Fibroblast of the aortic adventitia (primary cell): Measurements from ENCODE around the gene STXBP5L. TPM values are rescaled to one million over a fixed set of nuclear protein-coding genes. Genes with fewer than 3 reads are reported as not detected.
"Not testable (repeated sequence)": the region's sequence is repeated elsewhere in the genome, so short reads cannot be mapped to it uniquely, and the experiment has no call there.

Experiments used
- DNase-seq: peaks from one replicate; pipeline ENCODE4 v3.0.0-alpha.2; 2010; ENCODE audit warnings: low read depth
- H3K4me3 ChIP-seq: 2 replicates; pipeline ENCODE4 v1.5.1; 2011; ENCODE audit warnings: low read depth, mild to moderate bottlenecking, control low read depth, low read length, moderate library complexity
- total RNA-seq: library from RNA; depleted of rRNA; stranded (reverse); fragments of >200 nt; gene quantifications from 2 replicates; pipeline ENCODE4 v1.2.3, GENCODE V29; 2012; ENCODE audit warnings: low replicate concordance
- TF ChIP-seq, protein P1 (sequence below): IDR thresholded peaks from 2 replicates; pipeline ENCODE4 v1.5.1; 2011; ENCODE audit warnings: mild to moderate bottlenecking, low read length, control low read depth, inconsistent platforms; ENCODE audit not compliant: insufficient read depth

The STXBP5L gene
- total RNA-seq, 1 donor, result not detected

GRCh38 chr3:121075191-121075590 lies 167.2 kb downstream of the STXBP5L start:
- no peak for DNase-seq
- H3K4me3 ChIP-seq, result no peak overlapping the region
- TF ChIP-seq, protein P1, sequence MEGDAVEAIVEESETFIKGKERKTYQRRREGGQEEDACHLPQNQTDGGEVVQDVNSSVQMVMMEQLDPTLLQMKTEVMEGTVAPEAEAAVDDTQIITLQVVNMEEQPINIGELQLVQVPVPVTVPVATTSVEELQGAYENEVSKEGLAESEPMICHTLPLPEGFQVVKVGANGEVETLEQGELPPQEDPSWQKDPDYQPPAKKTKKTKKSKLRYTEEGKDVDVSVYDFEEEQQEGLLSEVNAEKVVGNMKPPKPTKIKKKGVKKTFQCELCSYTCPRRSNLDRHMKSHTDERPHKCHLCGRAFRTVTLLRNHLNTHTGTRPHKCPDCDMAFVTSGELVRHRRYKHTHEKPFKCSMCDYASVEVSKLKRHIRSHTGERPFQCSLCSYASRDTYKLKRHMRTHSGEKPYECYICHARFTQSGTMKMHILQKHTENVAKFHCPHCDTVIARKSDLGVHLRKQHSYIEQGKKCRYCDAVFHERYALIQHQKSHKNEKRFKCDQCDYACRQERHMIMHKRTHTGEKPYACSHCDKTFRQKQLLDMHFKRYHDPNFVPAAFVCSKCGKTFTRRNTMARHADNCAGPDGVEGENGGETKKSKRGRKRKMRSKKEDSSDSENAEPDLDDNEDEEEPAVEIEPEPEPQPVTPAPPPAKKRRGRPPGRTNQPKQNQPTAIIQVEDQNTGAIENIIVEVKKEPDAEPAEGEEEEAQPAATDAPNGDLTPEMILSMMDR, result no peak

DNA sequence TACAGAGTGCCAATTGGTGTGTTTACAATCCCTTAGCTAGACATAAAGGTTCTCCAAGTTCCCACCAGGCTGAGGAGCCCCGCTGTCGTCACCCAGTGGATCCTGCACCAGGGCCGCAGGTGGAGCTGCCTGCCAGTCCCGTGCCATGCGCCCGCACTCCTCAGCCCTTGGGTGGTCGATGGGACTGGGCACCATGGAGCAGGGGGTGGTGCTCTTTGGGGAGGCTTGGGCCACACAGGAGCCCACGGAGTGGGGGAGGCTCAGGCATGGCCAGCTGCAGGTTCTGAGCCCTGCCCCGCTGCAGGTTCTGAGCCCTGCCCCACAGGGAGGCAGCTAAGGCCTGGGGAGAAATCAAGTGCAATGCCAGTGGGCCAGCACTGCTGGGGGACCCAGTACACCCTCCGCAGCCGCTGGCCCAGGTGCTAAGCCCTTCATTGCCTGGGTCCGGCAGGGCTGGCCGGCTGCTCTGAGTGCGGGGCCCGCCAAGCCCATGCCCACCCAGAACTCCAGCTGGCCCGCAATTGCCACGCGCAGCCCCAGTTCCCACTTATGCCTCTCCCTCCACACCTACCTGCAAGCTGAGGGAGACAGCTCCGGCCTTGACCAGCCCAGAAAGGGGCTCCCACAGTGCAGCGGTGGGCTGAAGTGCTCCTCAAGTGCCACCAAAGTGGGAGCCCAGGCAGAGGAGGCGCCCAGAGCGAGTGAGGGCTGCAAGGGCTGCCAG lies 170.5 kb downstream of the STXBP5L start:
- not testable (repeated sequence) for DNase-seq, H3K4me3 ChIP-seq

DNA sequence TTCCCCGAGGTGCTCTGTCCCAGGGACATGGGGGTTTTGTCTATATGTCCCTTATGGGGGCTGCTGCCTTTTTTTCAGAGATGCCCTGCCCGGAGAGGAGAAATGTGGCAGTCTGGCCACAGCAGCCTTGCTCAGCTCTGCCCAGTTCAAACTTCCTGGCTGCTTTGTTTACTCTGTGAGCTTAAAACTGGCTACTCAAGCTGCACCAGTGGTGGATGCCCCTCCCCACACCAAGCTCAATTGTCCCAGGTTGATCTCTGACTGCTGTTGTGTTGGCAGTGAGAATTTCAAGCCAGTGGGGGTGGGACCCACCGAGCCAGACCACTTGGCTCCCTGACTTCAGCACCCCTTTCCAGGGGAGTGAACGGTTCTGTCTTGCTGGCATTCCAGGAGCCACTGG lies 188.9 kb downstream of the STXBP5L start:
- H3K4me3 ChIP-seq, result no peak overlapping the region
- TF ChIP-seq, protein P1, result no peak
- DNase-seq, result no peak

DNA sequence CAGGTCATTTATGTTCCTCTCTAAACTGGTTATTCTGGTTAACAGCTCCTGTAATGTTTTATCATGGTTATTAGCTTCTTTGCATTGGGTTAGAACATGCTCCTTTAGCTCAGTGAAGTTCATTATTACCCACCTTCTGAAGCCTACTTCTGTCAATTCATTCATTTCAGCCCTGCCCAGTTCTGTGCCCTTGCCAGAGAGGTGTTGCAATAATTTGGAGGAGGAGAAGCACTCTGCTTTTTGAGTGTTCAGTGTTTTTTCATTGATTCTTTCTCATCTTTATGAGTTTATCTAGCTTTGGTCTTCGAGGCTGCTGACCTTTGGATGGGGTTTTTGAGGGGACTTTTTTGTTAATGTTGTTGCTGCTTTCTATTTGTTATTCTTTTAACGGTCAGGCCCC lies 203.1 kb downstream of the STXBP5L start:
- DNase-seq, H3K4me3 ChIP-seq: not testable (repeated sequence)

GRCh38 chr3:121111914-121112612 lies 204.1 kb downstream of the STXBP5L start:
- no peak for DNase-seq
- no peak overlapping the region for H3K4me3 ChIP-seq
- TF ChIP-seq, protein P1, result no peak

DNA sequence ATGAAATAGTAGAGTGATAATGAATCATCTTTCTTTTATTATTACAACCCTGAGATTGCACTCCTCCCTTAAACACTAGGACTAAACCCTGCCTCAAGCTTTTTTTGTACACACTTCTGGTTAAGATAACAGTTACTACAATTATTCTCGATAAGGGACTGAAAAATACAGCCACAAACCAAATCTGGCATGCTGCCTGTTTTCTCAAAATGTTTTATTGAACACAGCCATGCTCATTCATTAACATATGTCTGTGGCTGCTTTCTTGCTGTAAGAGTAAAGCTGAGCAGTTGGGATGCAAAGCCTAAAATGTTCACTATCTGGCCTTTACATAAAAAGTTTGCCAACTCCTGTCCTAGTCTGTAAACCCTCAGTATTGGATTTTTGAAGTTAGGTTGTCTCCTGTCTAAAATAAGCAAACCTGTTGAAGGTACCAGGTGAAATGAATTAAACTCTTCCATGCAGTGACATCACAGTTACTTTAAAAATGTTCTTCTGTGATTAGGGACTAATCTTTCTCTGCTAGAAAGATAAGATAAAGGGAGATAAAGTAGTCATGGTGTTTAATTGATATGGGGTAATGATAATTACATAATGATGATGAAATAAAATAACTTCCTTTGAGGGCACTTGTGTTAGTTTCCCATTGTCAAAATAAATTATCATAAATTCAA lies 218.2 kb downstream of the STXBP5L start:
- TF ChIP-seq, protein P1, result no peak
- DNase-seq, result no peak
- H3K4me3 ChIP-seq, result no peak overlapping the region

DNA sequence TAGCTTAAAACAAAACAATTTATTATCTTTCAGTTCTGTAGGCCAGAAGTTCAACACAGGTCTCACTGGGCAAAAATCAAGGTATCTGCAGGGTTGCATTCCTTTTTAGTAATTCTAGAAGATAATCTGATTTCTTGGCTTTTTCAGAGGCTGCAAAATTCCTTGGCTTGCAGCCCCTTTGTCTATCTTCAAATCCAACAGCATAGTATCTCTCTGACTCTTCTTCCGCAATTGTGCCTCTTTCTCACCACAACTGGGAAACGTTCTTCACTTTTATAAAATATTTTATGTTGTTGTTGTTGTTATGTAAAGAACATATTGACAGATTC lies 218.7 kb downstream of the STXBP5L start:
- H3K4me3 ChIP-seq, result no peak overlapping the region
- DNase-seq, result no peak
- TF ChIP-seq, protein P1, result no peak
